Measurements from ENCODE around the gene FAM117A.
"Not testable (repeated sequence)": the region's sequence is repeated elsewhere in the genome, so short reads cannot be mapped to it uniquely, and the experiment has no call there.

Gene FAM117A

DNA sequence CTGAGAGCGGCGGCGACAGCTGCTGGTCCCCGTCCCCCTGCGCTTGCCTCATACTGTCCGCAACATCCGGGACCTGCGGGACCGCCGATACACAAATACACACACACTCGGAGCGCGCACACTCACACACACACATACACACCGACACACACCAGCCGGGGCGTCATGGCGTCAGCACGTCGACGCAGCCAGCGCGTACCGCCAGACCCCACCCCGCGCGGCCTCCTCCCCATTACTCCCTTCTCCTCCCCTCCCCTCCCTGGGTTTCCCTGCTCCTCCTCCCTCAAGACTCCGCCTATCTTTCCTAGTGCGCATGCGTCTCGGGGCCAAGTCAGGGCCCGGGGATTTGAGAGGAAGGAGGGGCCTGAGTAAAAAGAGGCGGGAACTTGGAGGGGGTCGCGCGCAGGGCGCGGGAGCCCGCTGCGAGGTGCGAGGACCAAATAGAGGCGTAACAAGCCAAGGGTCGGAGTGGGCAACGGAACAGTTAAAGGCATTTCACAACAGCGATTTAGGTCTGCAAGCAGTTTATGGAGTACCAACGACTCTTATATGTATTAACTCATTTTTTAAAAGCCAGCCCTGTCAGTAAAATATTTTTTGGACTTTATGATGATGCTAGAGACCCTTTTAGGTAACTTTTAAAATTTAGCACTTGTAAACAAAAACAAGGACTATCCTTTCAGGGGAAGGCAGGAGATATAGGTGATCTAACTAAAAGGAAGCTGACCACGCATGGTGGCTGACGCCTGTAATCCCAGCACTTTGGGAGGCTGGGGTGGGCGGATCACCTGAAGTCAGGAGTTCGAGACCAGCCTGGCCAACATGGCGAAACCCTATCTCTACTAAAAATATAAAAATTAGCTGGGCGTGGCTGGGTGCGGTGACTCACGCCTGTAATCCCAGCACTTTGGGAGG is 85.7 kb downstream of the FAM117A start, which contains the start of gene SPOP:
SPOP (minus strand) TSS at position 165 of the 915 bp plus-strand sequence. CDS start 55,287 bp downstream, outside the sequence.
- DNase-seq (ENCODE audit: low read depth in 2 of 2), result peak; percentile 97 to 99

DNA sequence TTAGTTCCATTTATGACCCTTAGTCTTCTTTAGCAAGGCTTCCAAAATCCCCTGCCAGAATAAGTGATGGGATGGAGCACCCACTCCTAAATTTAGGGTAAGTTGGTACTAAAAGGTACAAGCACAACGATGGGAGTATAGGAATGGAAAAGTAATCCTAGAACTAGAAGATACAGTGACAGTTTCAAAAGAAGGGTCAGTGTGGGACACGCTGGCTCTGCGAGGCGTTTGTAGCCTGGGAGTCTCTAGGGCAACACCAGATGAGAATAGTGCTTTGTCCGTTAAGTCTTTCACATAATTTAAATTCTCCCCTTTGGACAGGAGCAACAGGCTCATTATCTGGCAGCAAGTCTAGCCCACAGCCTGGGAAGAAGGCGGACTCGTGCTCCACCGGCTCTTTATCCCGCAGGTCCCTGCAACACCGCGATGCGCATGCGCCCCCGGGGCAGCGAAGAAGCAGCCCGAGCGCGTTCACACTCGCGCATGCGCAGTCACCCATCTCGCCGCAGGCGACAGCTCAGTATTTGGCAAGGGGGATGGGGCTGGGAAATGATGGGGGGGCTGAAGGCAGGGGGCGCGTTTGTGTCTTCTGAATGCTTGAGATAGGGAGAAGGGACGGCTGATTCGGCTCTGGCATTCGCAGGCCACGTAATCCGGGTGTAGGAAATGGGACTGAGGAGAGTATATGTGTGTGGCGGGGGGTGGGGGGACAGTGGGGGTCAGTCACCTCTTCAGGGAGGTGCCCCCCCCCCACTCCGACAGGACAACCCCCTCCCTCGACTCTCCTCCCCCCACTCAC is 86.6 kb downstream of the FAM117A start:
- DNase-seq (ENCODE audit: low read depth in 2 of 2), result peak; percentile 92 to 95

DNA sequence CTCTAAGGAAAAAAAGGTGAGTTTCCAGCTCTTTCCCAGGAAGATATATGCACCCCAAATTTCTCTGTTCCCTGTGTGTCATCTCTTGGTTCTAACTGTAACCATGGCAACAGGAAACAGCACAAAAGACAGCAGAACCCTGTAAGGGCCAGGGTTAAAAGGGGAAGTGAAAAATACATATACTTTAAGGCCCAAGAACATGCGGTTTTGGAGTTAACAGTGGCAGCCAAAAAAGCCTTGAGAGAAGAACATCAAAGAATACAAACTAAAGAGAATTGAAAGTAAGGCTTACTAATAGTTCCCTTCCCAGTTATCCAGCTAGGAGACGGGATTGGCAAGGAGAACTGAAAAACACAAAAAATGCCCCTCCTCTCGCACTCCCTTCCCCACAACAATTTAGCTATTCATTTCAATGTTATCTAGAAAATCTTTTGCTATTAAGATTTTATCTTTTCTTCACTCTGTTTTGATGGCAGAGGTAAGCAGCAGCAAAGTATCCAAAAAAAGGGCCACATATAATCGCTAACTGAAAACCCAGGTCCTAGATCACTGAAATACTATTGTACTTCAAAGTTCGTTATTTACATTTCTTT is 87.6 kb downstream of the FAM117A start:
- DNase-seq (ENCODE audit: low read depth in 2 of 2), result no peak

DNA sequence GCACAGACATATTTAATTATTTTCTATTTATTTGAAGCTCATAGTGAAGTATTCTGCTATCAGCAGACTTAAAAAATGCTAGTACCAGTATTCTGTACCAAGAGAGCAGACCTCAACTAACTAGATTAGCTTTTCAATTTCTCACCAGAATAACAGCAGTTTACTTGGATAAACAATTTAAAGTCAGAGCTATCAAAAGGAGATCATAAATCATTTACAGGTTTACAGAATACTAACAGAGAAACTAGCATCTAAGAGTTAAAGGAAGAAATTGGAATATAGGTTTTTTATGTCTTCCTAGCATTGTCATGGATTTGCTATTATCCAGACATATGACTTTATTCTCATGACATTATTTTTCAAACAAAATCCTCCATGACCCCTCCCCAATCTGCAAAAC is 89.4 kb downstream of the FAM117A start:
- no peak for DNase-seq (ENCODE audit: low read depth in 2 of 2)

DNA sequence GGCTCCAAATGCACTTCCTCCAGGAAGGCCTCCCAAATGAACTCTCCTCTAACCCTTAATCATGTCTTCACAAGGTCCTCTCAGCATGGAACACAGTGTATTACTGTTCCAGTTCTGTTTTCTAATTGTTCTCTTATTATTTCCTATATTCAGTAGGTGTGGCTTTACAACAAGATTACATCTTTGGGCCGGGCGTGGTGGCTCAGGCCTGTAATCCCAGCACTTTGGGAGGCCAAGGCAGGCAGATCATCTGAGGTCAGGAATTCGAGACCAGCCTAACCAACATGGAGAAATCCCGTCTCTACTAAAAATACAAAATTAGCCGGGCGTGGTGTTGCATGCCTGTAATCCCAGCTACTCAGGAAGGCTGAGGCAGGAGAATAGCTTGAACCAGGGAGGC is 90.3 kb downstream of the FAM117A start:
- DNase-seq (ENCODE audit: low read depth in 2 of 2), result not testable (repeated sequence)

DNA sequence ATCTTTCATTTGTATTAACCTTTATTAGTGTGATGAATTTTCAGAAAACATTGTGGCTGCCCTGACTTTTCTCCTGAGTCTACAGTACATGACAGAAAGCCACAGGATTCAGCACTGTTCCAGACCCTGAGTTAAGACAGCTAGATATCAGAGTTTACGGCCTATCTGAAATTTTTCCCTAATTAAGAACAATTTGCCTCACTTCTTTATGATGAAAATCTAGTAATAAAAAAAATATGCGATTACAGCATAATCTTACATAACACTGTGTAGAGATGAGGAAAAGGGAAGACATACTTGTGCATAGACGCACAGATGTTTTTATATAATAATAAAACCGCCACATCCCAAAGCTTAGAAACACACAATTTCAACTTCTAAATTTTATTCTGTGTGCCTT is 93.3 kb downstream of the FAM117A start:
- DNase-seq (ENCODE audit: low read depth in 2 of 2), result no peak

DNA sequence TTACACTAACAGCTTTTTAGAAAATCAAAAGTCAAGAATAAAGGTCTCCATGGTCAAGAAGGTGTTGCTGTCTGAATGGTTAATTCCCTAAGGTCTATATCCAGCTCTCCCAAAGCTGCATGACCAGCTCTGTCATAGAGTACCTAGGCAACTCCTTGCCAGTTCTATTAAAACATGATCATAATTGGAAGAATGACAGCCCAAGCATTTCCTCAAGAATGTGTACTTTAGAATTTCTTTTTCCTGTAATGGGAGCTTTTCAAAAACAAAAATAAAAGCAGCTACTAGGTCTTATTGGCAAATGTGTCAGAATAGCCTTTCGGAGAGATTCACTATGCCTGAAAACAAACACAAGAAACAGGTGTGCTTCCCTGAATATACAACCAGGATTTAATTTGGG is 93.9 kb downstream of the FAM117A start:
- DNase-seq (ENCODE audit: low read depth in 2 of 2), result no peak

DNA sequence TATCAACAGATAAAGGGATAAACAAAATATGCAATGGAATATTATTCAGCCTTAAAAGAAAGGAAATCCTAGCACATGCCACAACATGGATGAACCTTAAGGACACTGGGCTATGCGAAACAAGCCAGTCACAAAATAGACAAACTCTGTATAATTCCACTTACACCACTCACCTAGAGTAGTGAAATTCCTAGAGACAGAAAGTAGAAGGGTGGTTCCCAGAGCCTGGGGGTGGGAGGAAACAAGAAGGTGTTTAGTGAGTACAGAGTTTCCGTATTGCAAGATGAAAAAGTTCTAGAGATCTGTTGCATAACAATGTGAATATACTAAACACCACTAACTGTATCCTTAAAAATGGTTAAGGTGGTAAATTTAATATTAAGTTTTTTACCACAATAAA is 96.1 kb downstream of the FAM117A start:
- DNase-seq (ENCODE audit: low read depth in 2 of 2), result no peak

DNA sequence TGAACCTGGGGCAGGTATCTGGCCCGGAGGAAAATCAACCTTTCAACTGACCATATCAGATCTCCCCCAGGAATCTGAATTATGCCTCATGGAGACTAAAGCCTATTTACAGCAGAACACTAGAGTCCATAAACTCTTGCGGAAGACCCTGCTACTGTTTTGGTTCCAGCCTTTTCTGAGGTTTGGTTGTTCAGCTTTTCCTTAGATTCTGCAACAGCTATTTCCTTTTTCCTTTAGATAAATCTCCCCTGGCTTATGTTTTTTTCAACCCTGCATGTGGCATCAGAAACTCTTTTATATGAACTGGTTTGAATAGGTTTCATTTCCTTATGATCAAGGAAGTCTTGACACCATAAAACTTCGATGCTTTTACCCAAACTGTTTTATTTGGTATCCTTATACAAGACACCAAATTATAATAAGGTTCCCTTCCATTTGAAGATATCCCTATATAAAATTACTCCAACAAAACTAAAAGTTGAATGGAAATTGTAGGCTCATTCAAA is 99.2 kb downstream of the FAM117A start:
- DNase-seq (ENCODE audit: low read depth in 2 of 2), result no peak

Data from stimulated activated CD8-positive, alpha-beta memory T cell treated with anti-CD3 and anti-CD28 coated beads, Interleukin-2, amount 100 ng/mL, for 1 hour (primary cell).